Heart right ventricle (tissue), 16 donors: ENCODE results near the gene DZIP1L. TPM values are rescaled to one million over a fixed set of nuclear protein-coding genes. Genes with fewer than 3 reads are reported as not detected.

Source experiments
- ATAC-seq, 8 donors: fragments of 200-7000 bp; cut with Tn5 transposase; one replicate each; pipeline ENCODE4 v1.9.1; 2020; ENCODE audit warnings: mild to moderate bottlenecking in 8 of 8, moderate library complexity in 8 of 8, moderate number of reproducible peaks in 1 of 8
- DNase-seq, 2 donors: peaks; one replicate each; pipeline ENCODE4 v3.0.0-alpha.2; 2020
- H3K27ac ChIP-seq, 10 donors: fragments of 200-600 bp; sonication (generic) in 2 of 10; one replicate each; pipeline versions ENCODE4 v1.5.0 to v1.8.0; 2020 to 2022; ENCODE audit warnings: mild to moderate bottlenecking in 3 of 10
- H3K27me3 ChIP-seq, 7 donors: fragments of 200-600 bp; one replicate each; pipeline ENCODE4 v1.8.0; 2021 to 2022; ENCODE audit warnings: mild to moderate bottlenecking in 2 of 7
- H3K36me3 ChIP-seq, 9 donors: fragments of 200-600 bp; sonication (generic) in 1 of 9; one replicate each; pipeline versions ENCODE4 v1.5.0 to v1.8.0; 2020 to 2022; ENCODE audit warnings: mild to moderate bottlenecking in 2 of 9
- H3K4me1 ChIP-seq, 9 donors: fragments of 200-600 bp; sonication (generic) in 1 of 9; one replicate each; pipeline versions ENCODE4 v1.5.0 to v1.8.0; 2020 to 2022; ENCODE audit warnings: mild to moderate bottlenecking in 4 of 9
- H3K4me3 ChIP-seq, 10 donors: fragments of 200-600 bp; sonication (generic) in 2 of 10; one replicate each; pipeline versions ENCODE4 v1.5.0 to v1.8.0; 2020 to 2022; ENCODE audit warnings: mild to moderate bottlenecking in 7 of 10, moderate library complexity in 2 of 10
- H3K9me3 ChIP-seq, 11 donors: fragments of 200-600 bp in 10 of 11; sonication (generic) in 2 of 11; one replicate each; pipeline versions ENCODE4 v1.5.0 to v1.8.0; 2013 to 2022; ENCODE audit warnings: mild to moderate bottlenecking in 2 of 11, control low read depth in 1 of 11, moderate library complexity in 1 of 11
- CTCF ChIP-seq, 9 donors: fragments of 200-600 bp; sonication (generic) in 2 of 9; IDR thresholded peaks; one replicate each; pipeline versions ENCODE4 v1.5.0 to v1.8.0; 2021 to 2022; ENCODE audit warnings: antibody characterized with exemption in 9 of 9, mild to moderate bottlenecking in 5 of 9, moderate library complexity in 1 of 9
- WGBS, 2 donors: extraction: QIAGEN DNeasy Blood & Tissue Kit; methylation state at CpG; one replicate each; pipeline ENCODE4 v1.1.7; 2013; ENCODE audit warnings: inconsistent platforms in 1 of 2; 5-methylcytosine and 5-hydroxymethylcytosine counted together
- intact Hi-C, 10 donors: fragments of 100-400 bp; cut with DNase I; formaldehyde crosslinking; loops; one replicate each; pipeline versions ENCODE4 v1.11.1 to v1.14.2; 2022
- long read RNA-seq, 3 donors: library from polyadenylated mRNA; unstranded; transcript quantifications; one replicate each; pipeline ENCODE4 v2.0.0, GENCODE V29; 2020 to 2021
- polyA plus RNA-seq, 2 donors: library from polyadenylated mRNA; stranded (reverse); fragments of 200-250 nt; gene quantifications; one replicate each; pipeline ENCODE4 v1.2.3, GENCODE V29; 2013
- total RNA-seq, 10 donors: library from RNA; stranded (reverse); fragmentation: NEBNext Ultra II Directional in 3 of 10; extraction: Animal tissue kit (Norgen Biotek cat#: 25700) in 3 of 10; gene quantifications; one replicate each; pipeline versions ENCODE4 v1.2.1 to v1.2.4, GENCODE V29; 2021 to 2023
- donor health status: Arrhythmogenic right ventricular cardiomyopathy.
- donor health status: ischemic (EF 13 %, LVEDD 7.1; RV severe dilation, severe dysfunction).
- donor health status: healthy with polysubstance abuse.
- donor health status: DM: no; HTN: yes; CAD: no.
- donor health status: DM: no; HTN: no; CAD: no.
- donor health status: ischemic (EF 25% LVEDD 6.9; RV normal size, moderate dysfunction).
- donor health status: ischemic (EF 25% LVEDD 5.7; RV mildly dilated, moderate dysfunction).
- donor health status: healthy.
- donor health status: DM: yes; HTN: yes; CAD: no.
- donor health status: Ischemic cardiomyopathy.
- donor health status: ischemic (EF 35%, LVEDD 5.7; RV mildly dilated, moderate dysfunction).
- donor health status: nonischemic (EF 11% LVEDD 7.7; RV severe dilation, severe dysfunction).
- donor health status: DM: yes; HTN: yes; CAD: no.
- donor health status: PGD.
- donor health status: ischemic (EF 29% LVEDD 5.4; RV normal size, mild dysfunction).
- donor health status: nonischemic (EF 23%, LVEDD 6.1; RV moderate dilation, normal function).

The DZIP1L gene
- 1 to 10 TPM; 2.5 to 5.5 (median 3.8) TPM for total RNA-seq
- 1 to 10 TPM; 1.9 to 4.1 TPM for polyA plus RNA-seq
- long read RNA-seq, donor 1, partial matches to known transcripts, result 3 of 4 reads
- long read RNA-seq, donor 1, other reads (novel, unspliced or antisense), result 1 of 4 reads
- long read RNA-seq, donor 2, partial matches to known transcripts, result 2 of 5 reads
- long read RNA-seq, donor 2, other reads (novel, unspliced or antisense), result 2 of 5 reads
- long read RNA-seq, donor 3, partial matches to known transcripts, result 2 of 4 reads
- long read RNA-seq, donor 3, other reads (novel, unspliced or antisense), result 2 of 4 reads

GRCh38 chr3:138114988-138115971 lies at the start of gene DZIP1L:
TSS of gene DZIP1L (minus strand) at chr3:138115608. CDS start at chr3:138103971, 11,637 bp downstream.
- TF ChIP-seq CTCF (IDR thresholded peaks at IDR 0.05), result peak; percentile 50 to 80 (median 66)
- 0 to 1% methylated on average over 81 to 86 of the region's 86 CpGs for WGBS, 2 donors
- H3K27ac ChIP-seq, result peak within 1 kb of the TSS; percentile 77 to 96 (median 88)
- H3K4me3 ChIP-seq, result peak within 1 kb of the TSS; percentile 65 to 94 (median 86)
- intact Hi-C loops, result loop anchor here in 4 of 10 donors (5.0 to 10.0 kb wide), 4 partner anchors 38 to 60 kb away; partner anchors contain the start of gene DBR1 (in 2 of the 4)
- peaks cover 8 to 30% (median 21%) of the 10 kb centered on the region in 9 donors for H3K4me1 ChIP-seq
- peaks cover 0 to 18% (median 0%) of the 10 kb centered on the region in 9 donors for H3K36me3 ChIP-seq
- no peaks in the 10 kb centered on the region for H3K9me3 ChIP-seq
- peak; percentile 93 to 97 (median 96) for ATAC-seq
- DNase-seq, result peak; percentile 65 to 67
- H3K27me3 ChIP-seq, result no peaks in the 10 kb centered on the region

GRCh38 chr3:138165061-138165460 lies 49.7 kb upstream of the DZIP1L start:
- no peaks in the 10 kb centered on the region for H3K9me3 ChIP-seq
- H3K4me3 ChIP-seq, result no peak overlapping the region
- 99 to 100% methylated on average over 2 of the region's 2 CpGs for WGBS, 2 donors
- no peaks in the 10 kb centered on the region for H3K27me3 ChIP-seq
- no peak for DNase-seq
- H3K36me3 ChIP-seq, result peaks cover 0 to 100% (median 63%) of the 10 kb centered on the region in 9 donors
- ATAC-seq, result no peak
- TF ChIP-seq CTCF (IDR thresholded peaks at IDR 0.05), result no peak
- no peaks in the 10 kb centered on the region for H3K4me1 ChIP-seq
- intact Hi-C loops, result no loop called here
- H3K27ac ChIP-seq, result no peak overlapping the region

- H3K27me3 ChIP-seq, result no peaks in the 10 kb centered on the region
- DNase-seq, result no peak
- intact Hi-C loops, result no loop called here
- H3K36me3 ChIP-seq, result peaks cover 0 to 31% (median 8%) of the 10 kb centered on the region in 9 donors
- WGBS, 2 donors, result 95% methylated on average over 4 of the region's 4 CpGs
- no peak overlapping the region for H3K27ac ChIP-seq
- no peak for TF ChIP-seq CTCF (IDR thresholded peaks at IDR 0.05)
- H3K4me3 ChIP-seq, result no peak overlapping the region
- H3K9me3 ChIP-seq, result peaks cover 0 to 15% (median 0%) of the 10 kb centered on the region in 11 donors
- H3K4me1 ChIP-seq, result no peaks in the 10 kb centered on the region
- no peak for ATAC-seq
These were observed 42.3 kb upstream of the DZIP1L start for GRCh38 chr3:138157743-138158142.

- ATAC-seq (no peak), DNase-seq (no peak)
- H3K27me3 ChIP-seq, result no peaks in the 10 kb centered on the region
- intact Hi-C loops, result no loop called here
- H3K27ac ChIP-seq, result no peak overlapping the region
- no peaks in the 10 kb centered on the region for H3K4me1 ChIP-seq
- peaks cover 0 to 15% (median 0%) of the 10 kb centered on the region in 11 donors for H3K9me3 ChIP-seq
- TF ChIP-seq CTCF (IDR thresholded peaks at IDR 0.05), result no peak
- no peak overlapping the region for H3K4me3 ChIP-seq
- H3K36me3 ChIP-seq, result no peaks in the 10 kb centered on the region
These were observed 39.1 kb upstream of the DZIP1L start for GRCh38 chr3:138154534-138154933.
